Stimulated activated CD8-positive, alpha-beta memory T cell treated with anti-CD3 and anti-CD28 coated beads, Interleukin-12 subunit alpha, Interleukin-12 subunit beta, amount 100 ng/mL, for 4 hours (primary cell): Measurements from ENCODE around the gene PNLIP.

Source experiments
- DNase-seq: peaks from one replicate; pipeline ENCODE4 v3.0.0-alpha.2; 2020; ENCODE audit warnings: low read depth

The PNLIP gene

GRCh38 chr10:116587878-116588591 is 42.3 kb downstream of the PNLIP start:
- no peak for DNase-seq

- no peak for DNase-seq
Measured at GRCh38 chr10:116588995-116589394, 43.3 kb downstream of the PNLIP start.

GRCh38 chr10:116589926-116590325 is 44.2 kb downstream of the PNLIP start:
- DNase-seq = no peak

GRCh38 chr10:116590590-116591444 is 45.1 kb downstream of the PNLIP start, which contains the start of gene PNLIPRP1:
Gene PNLIPRP1, plus strand, starts transcription at chr10:116590959. Its CDS starts 171 bp downstream, at chr10:116591130.
- DNase-seq = no peak

- no peak for DNase-seq
Measured at GRCh38 chr10:116593139-116593740, 47.5 kb downstream of the PNLIP start.

- no peak for DNase-seq
Measured at GRCh38 chr10:116594525-116595035, 48.8 kb downstream of the PNLIP start.

- no peak for DNase-seq
Measured at GRCh38 chr10:116596062-116596461, 50.3 kb downstream of the PNLIP start.

GRCh38 chr10:116597543-116597942 is 51.8 kb downstream of the PNLIP start:
- DNase-seq = no peak

GRCh38 chr10:116598329-116598728 is 52.6 kb downstream of the PNLIP start:
- no peak for DNase-seq

GRCh38 chr10:116599991-116600390 is 54.3 kb downstream of the PNLIP start:
- DNase-seq = no peak

- no peak for DNase-seq
Measured at GRCh38 chr10:116602648-116603400, 57.1 kb downstream of the PNLIP start.

- no peak for DNase-seq
Measured at GRCh38 chr10:116606061-116606483, 60.3 kb downstream of the PNLIP start.

- DNase-seq = no peak
Measured at GRCh38 chr10:116607336-116607735, 61.6 kb downstream of the PNLIP start.

GRCh38 chr10:116608686-116609594 is 63.2 kb downstream of the PNLIP start:
- no peak for DNase-seq

GRCh38 chr10:116610443-116611152 is 64.9 kb downstream of the PNLIP start:
- DNase-seq = no peak

GRCh38 chr10:116611153-116611545 is 65.4 kb downstream of the PNLIP start:
- DNase-seq = no peak

- DNase-seq = no peak
Measured at GRCh38 chr10:116612107-116612769, 66.5 kb downstream of the PNLIP start.

- DNase-seq = no peak
Measured at GRCh38 chr10:116613471-116613870, 67.7 kb downstream of the PNLIP start.

GRCh38 chr10:116614796-116615195 is 69.1 kb downstream of the PNLIP start:
- DNase-seq = no peak
